GM21390 (cell line): Measurements from ENCODE around the gene LRRC27.

ENCODE experiments used
- ATAC-seq: cut with Tn5 transposase; IDR thresholded peaks from one replicate; pipeline ENCODE4 v1.9.1; 2021; ENCODE audit not compliant: unreplicated experiment

The LRRC27 gene

DNA sequence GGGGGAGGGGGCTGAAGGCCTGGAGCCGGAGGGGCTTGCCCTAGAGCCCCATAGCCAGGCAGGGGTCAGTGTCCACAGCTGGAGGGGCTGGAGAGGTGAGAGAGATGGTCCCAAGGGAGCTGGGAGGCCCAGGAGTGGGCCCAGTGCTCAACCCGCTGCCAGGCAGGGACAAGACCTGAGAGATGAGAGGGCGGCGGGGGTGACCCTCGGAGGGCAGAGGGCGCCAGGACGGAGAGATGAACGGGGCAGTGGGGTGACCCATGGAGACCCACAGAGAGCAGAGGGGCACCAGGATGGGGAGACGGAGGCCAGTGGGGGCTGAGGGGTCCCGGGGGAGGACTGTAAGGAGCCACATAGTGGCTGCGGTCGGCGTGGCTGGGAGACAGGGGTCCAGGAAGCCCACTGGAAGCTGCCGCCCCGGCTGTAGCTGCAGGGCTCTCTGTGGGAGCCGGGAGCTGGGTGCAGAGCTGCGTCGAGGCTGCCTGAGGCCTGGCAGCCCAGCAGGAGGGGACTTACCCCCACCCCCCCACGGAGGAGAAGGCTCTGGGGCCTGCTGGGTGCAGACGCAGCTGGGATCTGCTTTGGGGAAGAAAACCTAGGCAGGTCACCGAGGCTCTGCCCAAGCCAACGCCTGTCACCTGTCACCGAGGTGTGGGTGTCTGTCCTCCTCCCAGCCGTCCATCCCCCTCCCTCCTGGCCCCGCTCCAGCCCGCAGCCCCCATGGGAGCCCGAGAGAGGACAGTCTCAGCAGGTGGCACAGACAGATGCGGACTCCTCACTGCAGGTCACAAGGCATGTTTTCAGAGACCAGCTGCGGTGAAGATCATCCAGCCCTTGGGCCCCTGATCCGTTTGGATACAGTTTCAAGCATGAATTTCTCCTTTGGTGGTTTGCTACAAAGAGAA is 90.1 kb downstream of the LRRC27 start:
- peak; percentile 46 for ATAC-seq

DNA sequence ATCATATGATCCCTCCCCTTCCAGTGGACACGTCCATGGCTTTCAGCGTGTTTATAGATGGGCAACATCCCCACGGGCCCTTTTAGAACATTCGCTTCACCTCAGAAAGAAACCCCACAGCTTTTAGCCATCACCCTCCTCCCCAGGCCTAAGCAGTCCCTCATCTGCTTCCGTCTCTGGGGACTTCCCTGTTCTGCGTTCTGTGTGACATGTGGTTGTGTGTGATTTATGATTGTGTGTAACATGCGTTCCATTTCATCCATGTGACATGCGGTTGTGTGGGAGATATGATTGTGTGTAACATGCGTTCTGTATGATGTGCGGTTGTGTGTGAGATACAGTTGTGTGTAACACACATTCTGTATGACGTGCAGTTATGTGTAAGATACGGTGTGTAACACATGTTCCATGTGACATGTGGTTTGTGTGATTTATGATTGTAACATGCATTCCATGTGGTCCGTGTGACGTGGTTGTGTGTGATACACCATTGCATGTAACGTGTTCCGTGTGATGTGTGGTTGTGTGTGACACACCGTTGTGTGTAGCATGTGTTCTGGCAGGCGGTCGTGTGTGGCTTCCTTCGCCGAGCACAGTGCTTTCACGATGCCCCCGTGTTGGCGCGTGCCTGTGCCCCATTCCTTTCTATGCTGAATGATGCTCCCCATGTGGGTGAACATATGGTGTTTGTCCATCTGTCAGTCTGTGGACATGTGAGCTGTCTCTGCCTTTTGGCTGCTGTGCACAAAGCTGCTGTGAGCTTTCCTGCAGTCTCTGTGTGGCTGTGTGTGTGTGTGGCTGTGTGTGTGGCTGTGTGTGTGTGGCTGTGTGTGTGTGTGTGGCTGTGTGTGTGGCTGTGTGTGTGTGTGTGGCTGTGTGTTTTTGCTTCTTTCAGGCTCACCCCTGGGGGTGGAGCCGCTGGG is 91.2 kb downstream of the LRRC27 start:
- no peak for ATAC-seq

DNA sequence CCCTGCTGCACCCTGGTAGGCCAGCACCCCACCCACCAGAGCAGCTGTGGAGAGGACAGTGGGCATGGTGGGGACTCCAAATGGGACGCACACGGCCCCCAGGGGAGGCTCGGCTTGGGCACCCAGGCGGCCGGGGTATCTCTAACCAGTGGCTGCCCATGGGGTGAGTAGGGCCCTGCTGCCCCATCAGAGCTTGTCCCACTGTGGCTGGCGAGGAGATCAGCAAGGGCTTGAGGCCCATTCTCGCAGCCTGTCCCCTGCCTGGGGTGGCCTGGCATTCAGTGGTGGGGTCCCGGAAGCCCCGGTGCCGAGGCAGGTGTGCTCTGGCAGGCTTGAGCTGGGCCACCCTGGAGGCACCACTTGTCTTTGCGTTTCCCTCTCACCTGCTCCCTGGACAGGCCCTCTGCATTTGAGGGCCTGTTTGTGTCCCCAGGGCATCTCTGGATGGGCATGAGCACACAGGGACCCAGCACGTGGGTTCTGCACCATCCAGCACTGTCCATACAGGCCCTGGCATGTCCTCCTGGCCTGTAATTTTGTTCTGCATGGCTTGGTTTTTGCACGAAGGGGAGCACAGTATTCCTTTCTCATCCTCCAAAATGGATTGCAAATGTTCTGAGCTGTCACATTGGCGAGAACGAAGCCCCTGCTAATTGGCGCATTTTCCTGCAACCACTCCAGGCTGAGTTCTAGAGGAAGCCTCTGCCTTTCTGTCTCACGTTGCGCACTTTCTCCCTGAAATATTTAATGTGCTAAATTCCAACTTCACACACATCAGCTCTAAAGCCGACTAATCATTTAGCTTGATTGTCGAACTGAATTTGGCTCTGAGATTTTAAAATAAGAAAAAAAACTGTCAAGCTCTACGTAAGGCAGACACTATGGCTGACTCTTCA is 92.2 kb downstream of the LRRC27 start:
- ATAC-seq, result no peak

DNA sequence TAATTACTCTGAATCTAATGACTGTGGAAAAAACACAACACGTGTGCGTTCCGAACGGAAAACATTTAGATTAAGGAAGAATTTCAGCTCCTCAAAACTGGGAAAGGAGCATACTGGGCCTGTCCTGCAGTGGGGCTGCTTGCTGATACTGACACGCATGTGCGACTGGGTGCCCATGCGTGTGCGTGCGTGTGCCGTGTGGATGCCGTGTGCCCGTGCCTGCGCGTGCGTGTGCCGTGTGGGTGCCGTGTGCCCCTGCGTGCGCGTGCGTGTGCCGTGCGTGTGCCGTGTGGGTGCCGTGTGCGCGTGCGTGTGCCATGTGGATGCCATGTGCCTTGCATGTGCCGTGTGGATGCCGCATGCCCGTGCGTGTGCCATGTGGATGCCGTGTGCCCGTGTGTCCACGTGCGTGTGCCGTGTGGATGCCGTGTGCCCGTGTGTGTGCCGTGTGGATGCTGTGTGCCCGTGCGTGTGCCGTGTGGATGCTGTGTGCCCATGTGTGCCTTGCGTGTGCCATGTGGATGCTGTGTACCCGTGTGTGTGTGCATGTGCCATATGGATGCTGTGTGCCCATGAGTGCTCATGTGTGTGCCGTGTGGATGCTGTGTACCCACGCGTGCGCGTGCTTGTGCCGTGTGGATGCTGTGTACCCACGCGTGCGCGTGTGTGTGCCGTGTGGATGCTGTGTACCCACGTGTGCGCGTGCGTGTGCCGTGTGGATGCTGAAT is 93.2 kb downstream of the LRRC27 start:
- no peak for ATAC-seq

DNA sequence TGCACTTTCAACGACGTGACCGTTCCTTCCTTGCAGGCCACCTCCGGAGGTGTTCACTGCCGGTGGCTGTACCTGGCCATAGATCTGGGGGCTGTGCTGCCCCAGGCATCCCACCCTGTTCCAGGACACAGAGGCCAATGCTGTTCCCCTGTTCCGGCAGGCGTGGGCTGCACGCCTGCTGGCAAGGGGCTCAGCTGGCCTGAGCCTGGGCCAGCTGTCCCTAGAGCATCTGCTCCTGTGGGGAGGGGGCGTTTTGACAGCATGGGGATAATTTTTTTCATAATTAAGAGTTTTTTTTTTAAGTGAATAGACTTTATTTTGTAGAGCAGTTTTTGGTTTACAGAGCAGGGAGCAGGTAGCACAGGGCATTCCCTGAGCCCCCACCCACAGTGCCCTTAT is 93.8 kb downstream of the LRRC27 start:
- no peak for ATAC-seq

DNA sequence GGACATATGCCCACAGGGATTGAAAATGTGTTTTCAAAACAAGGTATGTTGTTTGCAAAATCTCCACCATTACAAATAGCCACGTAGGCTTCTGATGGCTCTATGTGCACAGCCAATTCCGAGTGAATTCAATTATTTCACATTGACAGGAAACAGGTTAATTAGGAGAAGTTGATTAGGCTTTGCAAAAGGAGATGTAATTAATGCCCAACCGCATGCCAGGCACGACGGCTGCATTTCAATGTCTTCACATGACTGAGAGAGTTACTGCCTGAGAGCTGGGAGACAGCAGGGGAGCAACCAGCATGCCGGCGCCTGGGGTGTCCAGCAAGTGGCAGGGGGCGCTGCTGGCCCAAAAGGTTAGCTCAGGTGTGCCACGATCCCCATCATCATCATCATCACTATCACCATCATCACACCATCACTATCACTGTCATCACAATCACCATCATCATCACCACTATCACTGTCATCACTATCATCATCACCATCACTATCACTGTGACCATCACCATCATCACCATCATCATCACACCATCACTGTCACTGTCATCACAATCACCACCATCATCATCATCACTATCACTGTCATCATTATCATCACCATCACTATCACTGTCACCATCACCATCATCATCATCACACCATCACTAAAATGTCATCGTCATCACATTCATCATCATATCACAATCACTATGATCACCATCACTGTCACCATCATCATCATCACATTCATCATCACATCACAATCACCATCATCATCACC is 95.2 kb downstream of the LRRC27 start:
- ATAC-seq, result no peak

DNA sequence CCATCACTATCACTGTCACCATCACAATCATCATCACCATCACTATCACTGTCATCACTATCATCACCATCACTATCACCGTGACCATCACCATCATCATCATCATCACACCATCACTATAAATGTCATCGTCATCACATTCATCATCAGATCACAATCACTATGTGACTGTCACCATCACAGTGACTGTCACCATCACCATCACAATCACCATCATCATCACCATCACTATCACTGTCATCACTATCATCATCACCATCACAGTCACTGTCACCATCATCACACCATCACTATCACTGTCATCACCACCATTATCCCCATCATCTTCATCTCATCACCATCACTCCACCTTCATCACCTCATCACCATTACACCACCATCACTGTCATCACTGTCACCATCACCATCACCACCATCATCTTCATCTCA is 96.0 kb downstream of the LRRC27 start:
- ATAC-seq, result no peak

DNA sequence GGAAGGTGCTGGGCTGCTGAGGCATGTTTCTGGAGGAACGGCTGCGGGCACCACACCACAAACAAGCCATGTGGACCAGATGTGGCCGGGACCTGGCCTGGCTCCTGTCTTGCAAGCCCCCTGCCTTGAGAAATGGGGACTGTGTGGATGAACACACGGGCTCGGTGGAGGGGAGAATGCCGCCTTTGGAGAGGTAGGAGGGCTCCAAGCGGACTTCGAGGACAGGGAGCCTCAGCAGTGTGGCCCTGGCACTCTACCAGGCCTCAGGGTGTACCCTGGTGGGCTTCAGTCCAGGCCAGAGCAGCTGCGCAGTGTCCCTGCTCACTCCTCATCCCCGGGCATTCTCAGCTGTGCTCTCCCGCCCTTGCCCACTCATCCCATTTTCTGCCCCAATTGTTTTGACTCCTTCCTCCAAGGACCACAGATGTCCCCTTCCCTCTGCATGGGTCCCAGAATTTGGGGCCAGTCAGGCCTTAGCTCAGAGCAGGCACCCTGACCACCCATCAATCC is 96.5 kb downstream of the LRRC27 start:
- no peak for ATAC-seq
